Measurements from ENCODE around the gene KIF7. TPM values are rescaled to one million over a fixed set of nuclear protein-coding genes. Genes with fewer than 3 reads are reported as not detected.

Gene KIF7
- total RNA-seq, 3 donors from 2014 or later (not counting 1 experiment from before 2014, with no cell fraction given), result 0.93 to 3.6 (median 1.6) TPM

- WGBS (ENCODE audit: insufficient coverage), result 97% methylated on average over 2 of the region's 2 CpGs
- no peaks in the 10 kb centered on the region for H3K9me3 ChIP-seq (ENCODE audit: control insufficient read depth, insufficient read depth, low read length)
- Mint-ChIP-seq H3K4me3 (no peak within 1 kb of the TSS), H3K27ac (no peak within 1 kb of the TSS), H3K36me3 (peaks cover 8% of the 10 kb centered on the region), H3K4me1 (no peaks in the 10 kb centered on the region), H3K9me3 (no peaks in the 10 kb centered on the region), H3K27me3 (ENCODE audit: low read depth in 2 of 2) (no peaks in the 10 kb centered on the region)
- H3K4me1 ChIP-seq (ENCODE audit: control insufficient read depth, insufficient read depth, low read length), result no peaks in the 10 kb centered on the region
- H3K27me3 ChIP-seq (ENCODE audit: control insufficient read depth, insufficient read depth, low read length), result no peaks in the 10 kb centered on the region
- intact Hi-C loops (cut with micrococcal nuclease), result no loop called here
- peaks cover 5% of the 10 kb centered on the region for H3K36me3 ChIP-seq (ENCODE audit: control insufficient read depth, insufficient read depth, low read length)
- TF ChIP-seq CTCF (IDR thresholded peaks at IDR 0.05), result no peak
- H3K27ac ChIP-seq (ENCODE audit: low read length), result no peak within 1 kb of the TSS
- no peak for ATAC-seq
- DNase-seq, result no peak
- no peak within 1 kb of the TSS for H3K4me3 ChIP-seq (ENCODE audit: low read length)
Observed at GRCh38 chr15:89679212-89679611, 23.9 kb upstream of the KIF7 start, which contains the start of gene PLIN1. Gene PLIN1 (minus strand): TSS chr15:89679367. CDS start chr15:89677489, 1,878 bp downstream.

- Mint-ChIP-seq H3K36me3 (no peaks in the 10 kb centered on the region), H3K9me3 (no peaks in the 10 kb centered on the region), H3K27ac (no peak overlapping the region), H3K27me3 (ENCODE audit: low read depth in 2 of 2) (no peaks in the 10 kb centered on the region), H3K4me3 (no peak overlapping the region), H3K4me1 (no peaks in the 10 kb centered on the region)
- H3K4me3 ChIP-seq (ENCODE audit: low read length), result no peak overlapping the region
- no peaks in the 10 kb centered on the region for H3K27me3 ChIP-seq (ENCODE audit: control insufficient read depth, insufficient read depth, low read length)
- intact Hi-C loops (cut with micrococcal nuclease), result no loop called here
- 72% methylated on average over 1 of the region's 1 CpG for WGBS (ENCODE audit: insufficient coverage)
- ATAC-seq (no peak), DNase-seq (no peak)
- TF ChIP-seq CTCF (IDR thresholded peaks at IDR 0.05), result no peak
- no peak overlapping the region for H3K27ac ChIP-seq (ENCODE audit: low read length)
- no peaks in the 10 kb centered on the region for H3K4me1 ChIP-seq (ENCODE audit: control insufficient read depth, insufficient read depth, low read length)
- no peaks in the 10 kb centered on the region for H3K9me3 ChIP-seq (ENCODE audit: control insufficient read depth, insufficient read depth, low read length)
- H3K36me3 ChIP-seq (ENCODE audit: control insufficient read depth, insufficient read depth, low read length), result no peaks in the 10 kb centered on the region
Observed at GRCh38 chr15:89677381-89677780, 22.1 kb upstream of the KIF7 start.

GRCh38 chr15:89675606-89676005, 20.3 kb upstream of the KIF7 start:
- no peaks in the 10 kb centered on the region for H3K27me3 ChIP-seq (ENCODE audit: control insufficient read depth, insufficient read depth, low read length)

More at GRCh38 chr15:89675606-89676005, 20.3 kb upstream of the KIF7 start:
- Mint-ChIP-seq H3K4me3 (no peak overlapping the region), H3K36me3 (no peaks in the 10 kb centered on the region), H3K27me3 (ENCODE audit: low read depth in 2 of 2) (no peaks in the 10 kb centered on the region), H3K27ac (no peak overlapping the region), H3K9me3 (no peaks in the 10 kb centered on the region), H3K4me1 (no peaks in the 10 kb centered on the region)
- no peak overlapping the region for H3K27ac ChIP-seq (ENCODE audit: low read length)
- H3K36me3 ChIP-seq (ENCODE audit: control insufficient read depth, insufficient read depth, low read length), result no peaks in the 10 kb centered on the region
- no peaks in the 10 kb centered on the region for H3K9me3 ChIP-seq (ENCODE audit: control insufficient read depth, insufficient read depth, low read length)
- H3K4me3 ChIP-seq (ENCODE audit: low read length), result no peak overlapping the region
- peaks cover 4% of the 10 kb centered on the region for H3K4me1 ChIP-seq (ENCODE audit: control insufficient read depth, insufficient read depth, low read length)
- ATAC-seq, result no peak
- intact Hi-C loops (cut with micrococcal nuclease), result no loop called here
- 57% methylated on average over 2 of the region's 6 CpGs for WGBS (ENCODE audit: insufficient coverage)
- DNase-seq, result no peak
- no peak for TF ChIP-seq CTCF (IDR thresholded peaks at IDR 0.05)

All from natural killer cell (primary cell).